Thoracic aorta (tissue), 2 donors: ENCODE data around the gene RCC2. TPM values are rescaled to one million over a fixed set of nuclear protein-coding genes. Genes with fewer than 3 reads are reported as not detected.

Experiments
- ATAC-seq: fragments of 150-250 bp; one replicate; pipeline ENCODE4 v1.8.0; 2017; ENCODE audit warnings: low read depth; ENCODE audit not compliant: insufficient number of reproducible peaks, low FRiP score
- DNase-seq: peaks from one replicate; pipeline ENCODE4 v3.0.0-alpha.2; 2020; ENCODE audit warnings: low spot score
- H3K27ac ChIP-seq, 2 donors: fragments of 200-600 bp; sonication (generic); 1 replicate in 1 of 2; 2 replicates in 1 of 2; pipeline ENCODE4 v1.5.1; 2016; ENCODE audit warnings: mild to moderate bottlenecking in 2 of 2, moderate library complexity in 2 of 2
- H3K27me3 ChIP-seq: fragments of 200-600 bp; sonication (generic); replicated peaks from 2 replicates; pipeline ENCODE4 v1.6.0; 2016; ENCODE audit warnings: mild to moderate bottlenecking; ENCODE audit not compliant: insufficient read depth
- H3K36me3 ChIP-seq: fragments of 200-600 bp; sonication (generic); one replicate; pipeline ENCODE4 v1.5.1; 2016
- H3K4me1 ChIP-seq, 2 donors: fragments of 200-600 bp; sonication (generic); 1 replicate in 1 of 2; 2 replicates in 1 of 2; pipeline versions ENCODE4 v1.5.1 to v1.6.0; 2016; ENCODE audit warnings: low read depth in 2 of 2, mild to moderate bottlenecking in 1 of 2; ENCODE audit not compliant: control insufficient read depth in 1 of 2
- H3K4me3 ChIP-seq: fragments of 200-600 bp; sonication (generic); 2 replicates; pipeline ENCODE4 v1.5.1; 2016; ENCODE audit warnings: mild to moderate bottlenecking
- H3K9me3 ChIP-seq: fragments of 200-600 bp; sonication (generic); 2 replicates; pipeline ENCODE4 v1.5.1; 2016
- CTCF ChIP-seq: fragments of 200-600 bp; sonication (generic); IDR thresholded peaks from one replicate; pipeline ENCODE4 v1.5.1; 2019; ENCODE audit warnings: antibody characterized with exemption
- total RNA-seq, 2 donors: library from RNA; depleted of rRNA; stranded (reverse); fragments of >200 nt; gene quantifications; one replicate each; pipeline versions ENCODE4 v1.1.0 to v1.2.3, GENCODE V29; 2016

The RCC2 gene
- total RNA-seq, 2 donors from 2014 or later, result 18.4 to 27.7 TPM

GRCh38 chr1:17369466-17369865 is 70.0 kb downstream of the RCC2 start:
- Histone ChIP-seq H3K9me3 (no peaks in the 10 kb centered on the region), H3K27me3 (no peaks in the 10 kb centered on the region), H3K4me1 (no peaks in the 10 kb centered on the region), H3K27ac (no peak overlapping the region), H3K36me3 (no peaks in the 10 kb centered on the region), H3K4me3 (no peak overlapping the region)
- no peak for DNase-seq
- no peak for ATAC-seq
- TF ChIP-seq CTCF, result no peak

GRCh38 chr1:17365293-17365692 is 74.2 kb downstream of the RCC2 start:
- Histone ChIP-seq H3K36me3 (no peaks in the 10 kb centered on the region), H3K4me3 (no peak overlapping the region), H3K27me3 (no peaks in the 10 kb centered on the region), H3K9me3 (no peaks in the 10 kb centered on the region), H3K27ac (no peak overlapping the region), H3K4me1 (no peaks in the 10 kb centered on the region)
- DNase-seq (no peak), ATAC-seq (no peak)
- no peak for TF ChIP-seq CTCF

GRCh38 chr1:17363771-17364170 is 75.7 kb downstream of the RCC2 start:
- H3K36me3 ChIP-seq, result no peaks in the 10 kb centered on the region
- TF ChIP-seq CTCF, result no peak
- no peak for DNase-seq
- H3K27ac ChIP-seq, result no peak overlapping the region
- no peaks in the 10 kb centered on the region for H3K4me1 ChIP-seq
- no peaks in the 10 kb centered on the region for H3K9me3 ChIP-seq
- no peaks in the 10 kb centered on the region for H3K27me3 ChIP-seq
- ATAC-seq, result no peak
- H3K4me3 ChIP-seq, result no peak overlapping the region

- Histone ChIP-seq H3K4me3 (no peak overlapping the region), H3K36me3 (no peaks in the 10 kb centered on the region), H3K27ac (no peak overlapping the region), H3K4me1 (no peaks in the 10 kb centered on the region), H3K9me3 (no peaks in the 10 kb centered on the region), H3K27me3 (no peaks in the 10 kb centered on the region)
- no peak for TF ChIP-seq CTCF
- DNase-seq (no peak), ATAC-seq (no peak)
These were observed 76.1 kb downstream of the RCC2 start for GRCh38 chr1:17363351-17363750.

GRCh38 chr1:17361687-17362086 is 77.8 kb downstream of the RCC2 start:
- H3K27me3 ChIP-seq, result no peaks in the 10 kb centered on the region
- H3K36me3 ChIP-seq, result no peaks in the 10 kb centered on the region
- no peaks in the 10 kb centered on the region for H3K9me3 ChIP-seq
- no peak overlapping the region for H3K27ac ChIP-seq
- no peak overlapping the region for H3K4me3 ChIP-seq
- ATAC-seq (no peak), DNase-seq (no peak)
- no peak for TF ChIP-seq CTCF
- H3K4me1 ChIP-seq, result no peaks in the 10 kb centered on the region
